HG03045 (cell line): ENCODE measurements around the gene NPM1.
A peak's percentile ranks its signal among the peaks of the same experiment; 100 is the strongest.
"Not testable (repeated sequence)": the region's sequence is repeated elsewhere in the genome, so short reads cannot be mapped to it uniquely, and the experiment has no call there.

Experiments
- ATAC-seq: cut with Tn5 transposase; IDR thresholded peaks from one replicate; pipeline ENCODE4 v1.9.1; 2021; ENCODE audit warnings: mild to moderate bottlenecking, moderate library complexity; ENCODE audit not compliant: unreplicated experiment

The NPM1 gene

DNA sequence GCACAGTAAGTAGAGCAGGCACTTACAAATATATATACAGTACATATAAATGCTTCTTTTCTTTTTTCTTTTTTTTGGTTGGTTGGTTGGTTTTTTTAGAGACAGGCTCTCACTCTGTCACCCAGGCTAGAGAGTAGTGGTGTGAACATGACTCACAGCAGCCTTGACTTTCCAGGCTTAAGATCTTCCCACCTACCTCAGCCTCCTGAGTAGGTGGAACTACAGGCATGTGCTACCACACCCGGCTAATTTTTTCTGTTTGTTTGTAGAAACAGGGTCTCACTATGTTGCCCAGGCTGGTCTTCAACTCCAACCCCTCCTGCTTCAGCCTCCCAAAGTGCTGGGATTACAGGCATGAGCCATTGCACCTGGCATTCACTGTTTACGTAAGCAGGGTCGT, 2.6 kb upstream of the NPM1 start:
- not testable (repeated sequence) for ATAC-seq

DNA sequence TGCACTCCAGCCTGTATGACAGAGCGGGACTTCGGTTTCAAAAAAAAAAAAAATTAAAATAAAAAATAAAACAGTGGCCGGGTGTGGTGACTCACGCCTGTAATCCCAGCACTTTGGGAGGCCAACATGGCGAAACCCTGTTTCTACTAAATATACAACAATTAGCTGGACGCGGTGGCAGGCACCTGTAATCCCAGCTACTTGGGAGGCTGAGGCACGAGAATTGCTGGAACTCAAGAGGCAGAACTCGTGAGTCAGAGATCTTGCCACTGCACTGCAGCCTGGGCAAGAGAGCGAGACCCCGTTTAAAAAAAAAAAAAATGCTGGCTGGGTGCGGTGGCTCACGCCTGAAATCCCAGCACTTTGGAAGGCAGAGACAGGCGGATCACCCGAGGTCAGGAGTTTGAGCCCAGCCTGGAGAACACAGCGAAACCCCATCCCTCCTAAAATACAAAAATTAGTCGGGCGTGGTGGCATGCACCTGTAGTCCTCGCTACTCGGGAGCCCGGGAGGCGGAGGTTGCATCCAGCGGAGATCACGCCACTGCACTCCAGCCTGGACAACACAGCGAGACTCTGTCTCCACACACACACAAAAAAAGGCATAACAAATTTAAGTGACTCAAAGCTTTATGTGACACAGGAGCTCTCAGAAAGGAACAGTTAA, 1.5 kb upstream of the NPM1 start:
- no peak for ATAC-seq

DNA sequence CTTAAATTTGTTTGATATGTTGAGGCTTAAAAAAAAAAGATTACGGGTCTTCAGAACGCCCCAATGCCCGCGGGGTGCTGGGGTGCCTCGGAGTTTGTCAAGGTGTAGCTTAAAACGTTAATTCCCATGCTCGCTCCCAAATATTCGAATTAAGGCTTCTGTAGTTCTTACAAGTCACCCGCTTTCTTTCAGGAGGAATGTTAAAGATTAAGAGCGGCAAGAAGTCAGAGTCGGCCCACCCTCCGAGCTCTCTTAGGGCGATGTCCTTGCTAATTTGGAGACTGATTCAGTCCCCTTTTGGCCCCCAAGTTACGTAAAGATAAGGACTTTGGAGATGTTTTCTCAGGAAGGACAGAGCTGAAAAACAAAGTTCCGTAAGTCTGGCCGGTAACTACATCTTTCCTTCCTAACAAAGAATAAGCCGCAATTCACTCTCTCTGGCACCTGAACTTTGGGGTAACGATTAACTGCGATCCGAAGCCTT, 746 bp upstream of the NPM1 start:
- ATAC-seq, result peak; percentile 0

DNA sequence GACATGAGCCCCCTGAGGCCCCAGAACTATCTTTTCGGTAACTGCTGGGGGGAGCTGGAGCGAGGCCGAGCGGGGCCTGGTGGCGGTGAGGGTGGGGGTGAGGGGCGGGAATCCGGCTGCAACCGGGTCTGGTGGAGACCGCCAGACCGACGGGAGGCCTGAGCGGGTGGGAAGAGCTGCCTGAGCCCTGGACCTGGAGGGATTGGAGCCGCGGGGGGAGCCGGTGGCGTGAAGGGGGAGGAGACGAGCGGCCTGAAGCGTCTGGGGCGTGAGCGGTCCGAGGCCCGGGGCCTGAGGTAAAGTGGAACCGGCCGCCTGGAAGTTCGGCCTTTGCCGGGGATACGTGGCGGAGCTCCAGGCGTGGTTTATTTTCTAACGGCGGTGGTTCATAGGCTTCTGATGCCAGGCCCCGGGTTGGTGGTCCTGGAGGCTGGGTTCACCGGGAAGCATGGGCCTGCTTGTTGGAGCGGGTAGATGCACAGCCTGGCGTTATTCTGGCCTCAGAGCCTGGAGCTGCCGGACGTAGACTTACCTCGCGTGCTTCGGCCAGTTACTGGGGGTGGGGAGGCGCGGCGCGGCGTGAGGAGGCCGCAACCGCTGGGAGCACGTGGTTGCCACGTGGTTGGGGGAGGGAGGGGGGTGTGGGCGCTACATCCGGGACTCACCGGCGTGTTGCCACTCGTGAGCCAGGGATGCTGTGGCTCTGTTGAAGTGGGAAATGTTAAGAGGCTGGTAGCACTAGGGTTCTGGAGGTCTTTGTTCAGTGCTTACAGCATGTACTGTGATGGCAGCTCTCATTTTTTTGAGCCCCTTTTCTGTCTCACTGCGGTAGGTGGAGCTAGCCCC, 544 bp downstream of the NPM1 start:
- ATAC-seq, result peak; percentile 28

DNA sequence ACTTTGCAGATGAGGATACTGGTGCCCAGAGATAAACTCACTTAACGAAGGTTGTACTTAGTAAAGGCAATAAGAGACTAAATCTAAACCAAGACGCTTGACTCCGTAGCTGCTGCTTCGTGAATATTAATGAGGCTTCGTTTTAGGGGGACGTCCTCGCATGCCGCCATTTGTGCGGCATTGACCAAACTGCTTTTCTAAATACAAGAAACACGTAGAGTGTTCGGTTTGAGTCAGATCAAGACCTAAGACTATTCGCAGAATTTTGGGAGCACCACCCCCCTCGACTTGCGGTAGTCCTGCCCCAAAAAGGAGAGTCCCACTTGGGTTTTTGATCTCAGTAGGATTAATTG, 1.1 kb downstream of the NPM1 start:
- ATAC-seq, result peak; percentile 3

DNA sequence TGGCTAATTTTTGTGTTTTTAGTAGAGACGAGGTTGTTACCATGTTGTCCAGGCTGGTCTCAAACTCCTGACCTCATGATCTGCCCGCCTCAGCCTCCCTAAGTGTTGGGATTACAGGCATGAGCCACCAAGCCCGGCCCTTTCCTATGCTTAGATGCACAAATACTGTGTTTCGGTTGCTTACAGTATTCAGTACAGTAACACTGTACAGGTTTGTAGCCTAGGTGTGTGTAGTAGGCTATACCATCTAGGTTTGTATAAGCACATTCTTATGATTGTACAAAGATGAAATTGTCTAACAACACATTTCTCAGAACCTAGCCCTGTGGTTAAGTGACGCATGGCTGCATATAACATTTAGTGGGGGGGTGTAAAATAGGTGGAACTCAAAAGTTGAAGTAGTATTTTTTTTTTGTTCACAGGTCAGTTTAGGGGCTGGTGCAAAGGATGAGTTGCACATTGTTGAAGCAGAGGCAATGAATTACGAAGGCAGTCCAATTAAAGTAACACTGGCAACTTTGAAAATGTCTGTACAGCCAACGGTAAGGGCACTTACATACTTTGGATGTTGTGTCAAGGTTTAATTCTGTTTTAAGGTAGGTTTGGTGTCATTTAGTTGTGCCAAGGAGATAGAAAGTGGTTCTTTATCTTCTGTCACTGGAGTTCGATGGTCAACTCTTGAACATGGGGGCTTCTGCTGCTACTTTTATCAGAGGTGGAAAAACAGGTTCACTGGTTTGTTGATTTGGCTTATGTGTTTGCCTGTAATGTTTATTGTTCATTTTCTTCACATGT, 3.4 kb downstream of the NPM1 start:
- no peak for ATAC-seq

DNA sequence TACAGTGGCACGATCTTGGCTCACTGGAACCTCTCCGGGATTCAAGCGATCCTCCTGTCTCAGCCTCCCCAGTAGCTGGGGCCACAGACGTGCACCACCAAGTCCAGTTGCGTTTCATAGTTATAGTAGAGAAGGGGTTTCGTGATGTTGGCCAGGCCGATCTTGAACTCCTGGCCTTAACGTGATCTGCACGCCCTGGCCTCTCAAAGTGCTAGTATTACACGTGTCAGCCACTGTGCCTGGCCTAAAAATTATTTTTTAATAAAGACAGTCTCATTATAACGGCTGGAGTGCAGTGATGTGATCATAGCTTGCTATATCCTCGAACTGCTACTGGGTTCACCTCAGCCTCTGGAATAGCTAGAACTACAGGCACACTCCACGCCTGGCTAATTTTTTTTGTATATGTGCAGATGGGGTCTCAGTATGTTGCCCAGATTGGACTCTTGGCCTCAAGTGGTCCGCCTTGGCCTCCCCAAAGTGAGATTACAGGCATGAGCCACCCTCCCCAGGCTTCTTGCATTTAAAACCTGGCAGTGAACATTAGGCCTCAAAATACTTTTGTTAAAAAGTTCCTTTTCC, 4.4 kb downstream of the NPM1 start:
- no peak for ATAC-seq

DNA sequence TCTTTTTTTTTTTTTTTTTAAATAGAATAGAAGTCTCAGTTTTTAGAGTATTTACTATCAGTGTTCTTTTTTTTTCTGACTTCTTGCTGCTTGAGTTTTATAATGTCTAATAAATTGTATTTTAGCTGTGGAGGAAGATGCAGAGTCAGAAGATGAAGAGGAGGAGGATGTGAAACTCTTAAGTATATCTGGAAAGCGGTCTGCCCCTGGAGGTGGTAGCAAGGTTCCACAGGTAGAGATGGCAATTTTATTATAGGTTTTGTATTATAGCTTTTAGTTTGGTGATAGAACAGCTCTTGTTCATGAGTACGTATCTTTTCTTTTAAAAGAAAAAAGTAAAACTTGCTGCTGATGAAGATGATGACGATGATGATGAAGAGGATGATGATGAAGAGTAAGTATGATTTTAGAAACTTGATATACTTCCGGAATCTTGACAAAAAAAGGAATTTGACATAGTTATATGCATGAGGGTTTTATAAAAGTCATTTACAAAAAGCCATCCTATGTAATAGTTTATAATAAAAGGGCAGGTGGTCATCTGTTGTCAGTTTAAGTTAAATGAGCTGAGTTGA, 5.0 kb downstream of the NPM1 start:
- no peak for ATAC-seq

DNA sequence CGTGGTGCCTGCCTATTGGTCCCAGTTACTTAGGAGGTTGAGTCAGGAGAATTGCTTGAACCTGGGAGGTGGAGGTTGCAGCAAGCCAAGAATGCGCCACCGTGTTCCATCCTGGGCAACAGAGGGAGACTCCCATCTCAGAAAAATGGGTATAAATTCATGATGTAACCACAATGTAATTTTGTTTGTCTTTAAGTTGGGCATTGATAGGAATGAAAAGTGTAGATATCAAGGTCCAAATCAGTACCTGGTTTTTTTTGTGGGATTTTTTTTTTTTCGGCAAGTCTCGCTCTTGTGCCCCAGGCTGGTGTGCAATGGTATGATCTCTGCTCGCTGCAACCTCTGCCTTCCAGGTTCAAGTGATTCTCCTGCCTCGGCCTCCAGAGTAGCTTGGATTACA, 7.4 kb downstream of the NPM1 start:
- ATAC-seq, result no peak

DNA sequence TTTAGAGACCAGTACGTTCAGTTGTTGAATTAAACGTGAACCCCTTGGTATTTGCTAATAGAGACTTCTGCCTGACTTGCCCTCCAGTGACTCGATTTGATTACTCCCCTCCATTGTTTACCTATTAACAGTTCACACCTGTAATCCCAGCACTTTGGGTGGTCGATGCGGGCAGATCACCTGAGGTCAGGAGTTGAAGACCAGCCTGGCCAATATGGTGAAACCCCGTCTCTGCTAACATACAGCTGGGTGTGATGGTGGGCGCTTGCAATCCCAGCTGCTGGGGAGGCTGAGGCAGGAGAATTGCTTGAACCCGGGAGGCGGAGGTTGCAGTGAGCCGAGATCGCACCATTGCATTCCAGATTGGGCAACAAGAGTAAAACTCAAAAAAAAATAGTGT, 8.9 kb downstream of the NPM1 start:
- ATAC-seq, result not testable (repeated sequence)

DNA sequence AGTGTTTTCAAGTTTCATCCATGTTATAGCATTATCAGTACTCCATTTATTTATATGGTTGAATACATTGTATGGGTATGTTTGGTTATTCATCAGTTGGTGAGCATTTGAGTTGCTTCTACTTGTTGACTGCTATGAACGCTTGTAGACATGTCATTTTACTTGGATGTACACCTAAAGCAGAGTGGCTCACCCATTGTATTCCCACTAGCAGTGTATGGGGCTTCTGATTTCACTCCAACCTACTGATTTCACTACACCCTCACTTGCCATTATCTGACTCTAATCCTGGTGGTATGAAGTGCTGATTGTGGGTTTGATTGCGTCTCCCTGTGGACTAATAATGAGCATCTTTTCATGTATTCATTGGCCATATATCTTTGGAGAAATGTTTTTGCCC, 9.5 kb downstream of the NPM1 start:
- no peak for ATAC-seq

DNA sequence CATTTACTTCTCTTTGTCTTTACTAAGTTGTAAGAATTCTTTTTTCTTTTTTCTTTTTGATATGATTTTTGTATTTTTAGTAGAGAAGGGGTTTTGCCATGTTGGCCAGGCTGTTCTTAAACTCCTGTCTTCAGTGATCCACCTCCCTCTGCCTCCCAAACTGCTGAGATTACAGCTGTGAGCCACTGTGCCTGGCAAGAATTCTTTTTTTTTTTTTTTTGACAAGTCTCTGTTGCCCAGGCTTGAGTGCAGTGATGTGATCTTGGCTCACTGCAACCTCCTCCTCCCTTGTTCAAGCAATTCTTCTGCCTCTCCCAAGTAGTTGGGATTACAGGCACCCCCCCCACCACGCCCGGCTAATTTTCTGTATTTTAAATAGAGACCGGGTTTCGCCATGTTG, 9.9 kb downstream of the NPM1 start:
- ATAC-seq, result no peak

DNA sequence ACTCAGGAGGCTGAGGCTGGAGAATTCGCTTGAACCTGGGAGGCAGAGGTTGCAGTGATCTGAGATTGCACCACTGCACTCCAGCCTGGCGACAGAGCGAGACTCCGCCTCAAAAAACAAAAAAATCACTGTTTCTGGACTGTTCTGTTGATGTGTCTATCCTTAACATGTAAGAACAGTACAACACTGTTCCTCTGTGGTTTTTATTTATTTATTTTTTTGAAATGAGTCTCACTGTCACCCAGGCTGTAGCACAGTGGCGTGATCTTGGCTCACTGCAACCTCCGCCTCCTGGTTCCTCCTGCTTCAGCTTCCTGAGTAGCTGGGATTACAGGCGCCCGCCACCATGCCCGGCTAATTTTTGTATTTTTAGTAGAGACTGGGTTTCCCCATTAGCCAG, 11.0 kb downstream of the NPM1 start:
- not testable (repeated sequence) for ATAC-seq

DNA sequence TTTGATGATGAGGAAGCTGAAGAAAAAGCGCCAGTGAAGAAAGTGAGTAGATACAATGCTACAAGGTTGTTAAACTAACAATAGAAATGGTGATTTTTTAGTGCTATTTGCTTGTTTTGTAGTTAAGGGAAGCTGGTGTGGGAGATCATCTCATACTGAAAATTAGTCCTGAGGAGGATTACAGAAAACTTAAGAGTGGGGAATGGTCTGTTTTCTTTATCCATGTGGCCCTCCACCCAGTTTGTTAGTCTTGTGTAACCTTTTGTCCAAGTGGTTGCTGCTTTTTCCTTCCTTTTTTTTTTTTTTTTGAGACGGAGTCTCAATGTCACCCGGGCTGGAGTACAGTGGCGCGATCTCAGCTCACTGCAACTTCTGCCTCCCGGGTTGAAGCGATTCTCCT, 12.5 kb downstream of the NPM1 start:
- no peak for ATAC-seq

DNA sequence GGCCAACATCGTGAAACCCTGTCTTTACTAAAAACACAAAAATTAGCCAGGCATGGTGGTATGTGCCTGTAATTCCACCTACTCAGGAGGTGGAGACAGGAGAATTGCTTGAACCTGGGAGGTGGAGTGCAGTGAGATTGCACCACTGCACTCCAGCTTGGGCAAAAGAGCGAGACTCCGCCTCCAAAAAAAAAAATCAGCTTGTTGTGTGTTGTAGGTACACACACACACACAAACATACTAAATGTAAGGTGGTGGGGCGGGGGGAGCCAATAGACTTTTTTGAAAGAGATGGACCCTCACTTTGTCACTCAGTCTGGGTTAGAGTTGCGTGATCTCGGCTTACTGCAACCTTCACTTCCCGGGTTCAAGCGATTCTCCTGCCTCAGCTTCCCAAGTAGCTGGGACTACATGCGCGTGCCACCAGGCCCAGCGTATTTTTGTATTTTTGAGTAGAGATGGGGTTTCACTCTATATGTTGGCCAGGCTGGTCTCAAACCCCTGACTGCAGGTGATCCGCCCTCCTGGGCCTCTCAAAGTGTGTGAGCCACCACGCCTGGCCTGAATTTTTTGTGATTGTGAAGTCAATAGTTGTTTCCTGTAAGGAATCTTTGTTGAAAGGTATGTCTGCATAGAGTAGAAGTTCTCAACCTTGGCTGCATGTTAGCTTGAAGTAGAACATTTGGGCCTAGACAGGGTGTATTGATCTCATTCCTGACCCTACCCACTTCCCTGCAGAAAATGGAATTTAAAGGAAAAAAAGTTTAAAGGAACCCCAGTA, 13.7 kb downstream of the NPM1 start:
- ATAC-seq, result no peak

DNA sequence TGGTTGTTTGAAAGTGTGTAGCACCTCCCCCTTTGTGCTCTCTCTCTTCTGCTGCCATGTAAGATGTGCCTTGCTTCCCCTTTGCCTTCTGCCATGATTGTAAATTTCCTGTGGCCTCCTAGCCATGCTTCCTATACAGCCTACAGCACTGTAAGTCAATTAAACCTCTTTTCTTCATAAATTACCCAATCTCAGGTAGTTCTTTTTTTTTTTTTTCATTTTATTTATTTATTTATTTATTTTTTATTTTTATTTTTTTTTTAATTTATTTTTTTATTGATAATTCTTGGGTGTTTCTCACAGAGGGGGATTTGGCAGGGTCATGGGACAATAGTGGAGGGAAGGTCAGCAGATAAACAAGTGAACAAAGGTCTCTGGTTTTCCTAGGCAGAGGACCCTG, 15.1 kb downstream of the NPM1 start:
- not testable (repeated sequence) for ATAC-seq

DNA sequence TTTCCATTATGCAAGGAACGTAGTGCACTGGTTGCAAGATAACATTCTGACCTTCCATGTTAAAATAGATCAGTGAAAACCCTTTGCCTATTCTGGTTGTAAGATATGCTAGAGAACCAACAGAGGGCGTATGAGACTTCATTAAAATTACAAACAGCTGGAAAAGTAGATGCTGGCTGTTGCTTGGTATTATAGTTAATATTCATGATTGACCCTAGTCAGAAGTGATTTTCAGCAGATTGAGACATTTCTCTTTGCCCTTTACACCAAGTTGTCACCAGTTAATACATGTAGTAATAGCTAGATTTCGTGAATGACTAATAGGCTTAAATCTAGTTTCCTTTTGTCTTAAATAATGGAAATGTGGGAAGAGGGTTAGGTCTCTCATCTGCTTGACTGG, 18.0 kb downstream of the NPM1 start:
- ATAC-seq, result no peak

DNA sequence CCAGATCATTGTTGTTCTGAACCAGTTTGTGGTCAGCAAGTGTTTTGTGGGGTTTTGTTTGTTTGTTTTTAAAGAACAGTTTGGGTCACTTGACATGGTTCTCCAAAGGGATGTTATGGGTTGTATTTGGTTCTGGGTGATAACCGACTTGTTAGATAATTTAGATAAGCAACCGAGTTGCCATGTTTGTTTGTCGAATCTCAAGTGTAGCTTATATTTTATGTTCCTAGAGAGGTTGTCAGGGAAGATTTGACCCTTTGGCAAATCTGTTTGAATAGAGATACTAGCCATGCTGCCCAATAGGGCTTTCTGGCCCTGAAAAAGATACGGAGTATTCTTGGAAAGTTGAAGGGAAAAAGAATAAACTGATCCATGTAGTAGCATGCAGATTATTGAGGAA, 19.6 kb downstream of the NPM1 start:
- no peak for ATAC-seq

DNA sequence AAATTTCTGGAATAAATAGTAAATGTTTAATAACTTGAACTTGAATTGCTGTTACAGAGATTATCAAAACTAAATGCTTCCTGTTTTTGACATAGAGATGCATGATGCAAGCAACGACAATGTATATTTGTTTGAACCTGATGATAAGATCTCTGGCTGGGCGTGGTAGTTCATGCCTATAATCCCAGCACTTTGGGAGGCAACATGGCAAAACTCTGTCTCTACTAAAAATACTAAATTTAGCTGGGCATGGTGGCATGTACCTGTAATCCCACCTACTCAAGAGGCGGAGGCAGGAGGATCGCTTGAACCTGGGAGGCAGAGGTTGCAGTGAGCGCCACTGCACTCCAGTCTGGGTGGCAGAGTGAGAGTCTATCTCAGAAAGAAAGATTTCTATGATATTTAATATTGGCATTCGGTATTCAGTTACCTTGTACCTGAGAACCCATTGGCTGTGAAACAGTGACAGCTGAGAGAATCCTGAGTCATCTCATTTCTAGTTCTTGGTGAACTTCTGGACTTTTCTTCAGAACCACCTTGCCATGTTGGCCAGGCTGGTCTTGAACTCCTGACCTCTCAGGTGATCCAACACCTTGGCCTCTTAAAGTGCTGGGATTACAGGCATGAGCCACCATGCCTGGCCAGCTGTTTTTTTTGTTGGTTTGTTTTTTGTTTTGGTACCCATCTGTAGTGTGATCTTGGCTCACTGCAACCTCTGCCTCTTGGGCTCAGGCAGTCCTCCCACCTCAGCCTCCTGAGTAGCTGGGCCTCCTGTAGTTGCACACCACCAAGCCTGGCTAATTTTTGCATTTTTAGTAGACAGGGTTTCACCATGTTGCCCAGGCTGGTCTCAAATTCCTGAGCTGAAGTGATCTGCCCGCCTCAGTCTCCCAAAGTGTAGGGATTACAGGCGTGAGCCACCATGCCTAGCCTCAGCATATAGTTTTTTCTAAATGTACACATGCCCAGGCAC, 21.8 kb downstream of the NPM1 start:
- ATAC-seq, result no peak
